ENCODE data around the gene MYO1E.

GRCh38 chr15:59166601-59167265, 205.9 kb downstream of the MYO1E start:
- no peak for TF ChIP-seq POLR2A (IDR thresholded peaks at IDR 0.05)
- no peak for TF ChIP-seq POLR2AphosphoS5 (IDR thresholded peaks at IDR 0.05)
- no peak for TF ChIP-seq CTCF (IDR thresholded peaks at IDR 0.05)
- no peak for TF ChIP-seq EP300 (IDR thresholded peaks at IDR 0.05)

All from sigmoid colon (tissue), 4 donors.